Sigmoid colon (tissue), 7 donors: Measurements from ENCODE around the gene CBL. TPM values are rescaled to one million over a fixed set of nuclear protein-coding genes. Genes with fewer than 3 reads are reported as not detected.

Experiments
- DNase-seq: peaks from one replicate; pipeline ENCODE4 v3.0.0-alpha.2; 2019
- H3K27ac ChIP-seq, 4 donors: fragments of 200-600 bp; sonication (generic); one replicate each; pipeline ENCODE4 v1.5.1; 2016 to 2019; ENCODE audit warnings: mild to moderate bottlenecking in 1 of 4
- H3K27me3 ChIP-seq, 3 donors: fragments of 200-600 bp; sonication (generic); one replicate each; pipeline ENCODE4 v1.5.1; 2019; ENCODE audit warnings: mild to moderate bottlenecking in 1 of 3
- H3K36me3 ChIP-seq, 4 donors: fragments of 200-600 bp; sonication (generic); one replicate each; pipeline ENCODE4 v1.5.1; 2016 to 2019
- H3K4me1 ChIP-seq, 4 donors: fragments of 200-600 bp; sonication (generic); one replicate each; pipeline ENCODE4 v1.5.1; 2017 to 2019
- H3K4me3 ChIP-seq, 4 donors: fragments of 200-600 bp; sonication (generic); one replicate each; pipeline ENCODE4 v1.5.1; 2017 to 2019; ENCODE audit warnings: mild to moderate bottlenecking in 2 of 4, moderate library complexity in 1 of 4
- H3K9me3 ChIP-seq, 4 donors: fragments of 200-600 bp in 3 of 4; sonication (generic) in 3 of 4; one replicate each; pipeline versions ENCODE4 v1.5.1 to v1.6.1; 2013 to 2019
- EP300 ChIP-seq, 4 donors: sonication (generic); formaldehyde crosslinking; IDR thresholded peaks; one replicate each; pipeline ENCODE4 v1.6.1; 2017; ENCODE audit warnings: antibody characterized with exemption in 4 of 4
- POLR2A ChIP-seq, 2 donors: fragments of 450-650 bp; IDR thresholded peaks; one replicate each; pipeline ENCODE4 v1.6.1; 2016; ENCODE audit warnings: antibody characterized with exemption in 2 of 2, mild to moderate bottlenecking in 2 of 2, moderate library complexity in 2 of 2
- POLR2AphosphoS5 ChIP-seq, 4 donors: sonication (generic); formaldehyde crosslinking; IDR thresholded peaks; one replicate each; pipeline ENCODE4 v1.6.1; 2017; ENCODE audit warnings: antibody characterized with exemption in 4 of 4
- WGBS, 2 donors: extraction: QIAGEN DNeasy Blood & Tissue Kit; methylation state at CpG; one replicate each; pipeline ENCODE4 v1.1.7; 2013; 5-methylcytosine and 5-hydroxymethylcytosine counted together
- intact Hi-C: fragments of 100-400 bp; cut with DNase I; formaldehyde crosslinking; loops from one replicate; pipeline ENCODE4 v1.15.1; 2023
- polyA plus RNA-seq, 3 donors: library from polyadenylated mRNA; stranded (reverse); fragments of 200-250 nt; gene quantifications; one replicate each; pipeline ENCODE4 v1.2.3, GENCODE V29; 2013
- total RNA-seq, 4 donors: library from RNA; depleted of rRNA; stranded (reverse); fragments of >200 nt; gene quantifications; one replicate each; pipeline ENCODE4 v1.1.0, GENCODE V29; 2016
- TF ChIP-seq, protein P1 (sequence below), 4 experiments: fragments of 450-650 bp in 3 of 4; fragments of 200-600 bp in 1 of 4; IDR thresholded peaks; one replicate each; pipeline ENCODE4 v1.5.1; 2016 to 2019; ENCODE audit warnings: antibody characterized with exemption in 4 of 4, mild to moderate bottlenecking in 3 of 4, moderate library complexity in 2 of 4
- donor health status: healthy with polysubstance abuse.
- donor health status: Bipolar disorder and iron deficiency.
- donor health status: healthy.

The CBL gene
- total and polyA plus RNA-seq, 7 donors = 1.8 to 17.7 (median 11.8) TPM

DNA sequence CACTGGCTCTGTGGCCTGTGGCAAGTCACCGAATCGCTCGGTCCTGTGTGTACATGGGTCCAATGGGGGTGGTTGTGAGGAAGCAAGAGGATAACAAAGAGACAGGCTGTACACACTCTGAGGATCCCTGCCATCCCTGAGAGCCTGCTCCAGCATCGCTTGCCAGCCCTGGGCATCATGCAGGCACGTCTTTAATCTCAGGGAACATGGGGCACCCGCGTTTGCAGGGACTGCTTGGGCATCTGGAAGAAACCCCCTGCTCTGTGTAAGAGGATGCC is 135.8 kb downstream of the CBL start:
- intact Hi-C loops = loop anchor here (5.0 kb wide), 1 partner anchor 40 kb away; the partner anchor contains the start of gene USP2
- Histone ChIP-seq H3K4me1 (peaks cover 0 to 47% (median 43%) of the 10 kb centered on the region in 4 donors), H3K36me3 (no peaks in the 10 kb centered on the region), H3K9me3 (no peaks in the 10 kb centered on the region), H3K4me3 (no peak overlapping the region), H3K27ac (no peak overlapping the region), H3K27me3 (peaks cover 0 to 19% (median 12%) of the 10 kb centered on the region in 3 donors)
- TF ChIP-seq EP300 (IDR thresholded peaks at IDR 0.05) (no peak), POLR2AphosphoS5 (IDR thresholded peaks at IDR 0.05) (no peak), POLR2A (IDR thresholded peaks at IDR 0.05) (no peak)
- TF ChIP-seq, protein P1, sequence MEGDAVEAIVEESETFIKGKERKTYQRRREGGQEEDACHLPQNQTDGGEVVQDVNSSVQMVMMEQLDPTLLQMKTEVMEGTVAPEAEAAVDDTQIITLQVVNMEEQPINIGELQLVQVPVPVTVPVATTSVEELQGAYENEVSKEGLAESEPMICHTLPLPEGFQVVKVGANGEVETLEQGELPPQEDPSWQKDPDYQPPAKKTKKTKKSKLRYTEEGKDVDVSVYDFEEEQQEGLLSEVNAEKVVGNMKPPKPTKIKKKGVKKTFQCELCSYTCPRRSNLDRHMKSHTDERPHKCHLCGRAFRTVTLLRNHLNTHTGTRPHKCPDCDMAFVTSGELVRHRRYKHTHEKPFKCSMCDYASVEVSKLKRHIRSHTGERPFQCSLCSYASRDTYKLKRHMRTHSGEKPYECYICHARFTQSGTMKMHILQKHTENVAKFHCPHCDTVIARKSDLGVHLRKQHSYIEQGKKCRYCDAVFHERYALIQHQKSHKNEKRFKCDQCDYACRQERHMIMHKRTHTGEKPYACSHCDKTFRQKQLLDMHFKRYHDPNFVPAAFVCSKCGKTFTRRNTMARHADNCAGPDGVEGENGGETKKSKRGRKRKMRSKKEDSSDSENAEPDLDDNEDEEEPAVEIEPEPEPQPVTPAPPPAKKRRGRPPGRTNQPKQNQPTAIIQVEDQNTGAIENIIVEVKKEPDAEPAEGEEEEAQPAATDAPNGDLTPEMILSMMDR (IDR thresholded peaks at IDR 0.05) = no peak
- WGBS, 2 donors = 63 to 83% methylated on average over 7 of the region's 7 CpGs
- no peak for DNase-seq

DNA sequence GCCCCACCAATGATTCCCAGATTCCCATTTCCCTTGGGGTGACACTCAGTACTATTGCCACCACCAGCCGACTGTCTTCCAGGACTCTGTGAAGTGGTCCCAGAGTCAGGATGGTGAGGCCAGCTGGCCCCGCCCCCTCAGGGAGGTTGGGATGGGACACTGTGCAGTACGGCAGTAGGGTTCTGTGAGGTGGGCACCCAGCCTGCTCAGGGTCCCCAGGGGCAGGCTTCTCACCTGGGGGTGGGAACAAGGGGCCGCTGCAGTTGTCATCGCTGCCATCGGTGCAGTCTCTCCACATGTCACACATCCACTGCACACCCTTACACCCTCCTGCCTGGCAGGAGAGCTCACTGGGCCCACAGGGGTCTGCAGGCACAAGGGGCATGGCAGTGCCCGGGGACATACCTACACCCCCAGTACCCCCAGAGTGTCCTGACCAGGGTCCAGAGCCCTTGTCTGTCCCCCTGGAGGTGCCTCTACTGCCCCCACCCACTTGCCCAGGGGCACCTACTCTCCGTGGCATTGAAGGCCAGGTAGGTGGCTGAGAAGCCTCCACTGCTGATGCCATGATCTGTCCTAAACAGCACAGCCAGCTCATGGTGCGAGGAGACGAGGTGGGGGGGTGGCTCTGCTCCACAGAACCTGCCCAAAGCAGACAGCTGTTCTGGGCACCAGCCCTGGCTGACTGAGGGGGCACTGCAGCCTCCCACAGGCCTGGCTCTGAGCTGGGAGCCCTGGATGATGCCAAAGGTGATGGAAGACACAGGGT is 136.4 kb downstream of the CBL start:
- DNase-seq = no peak
- Histone ChIP-seq H3K4me3 (no peak overlapping the region), H3K27ac (no peak overlapping the region), H3K9me3 (no peaks in the 10 kb centered on the region), H3K36me3 (no peaks in the 10 kb centered on the region), H3K27me3 (peaks cover 0 to 19% (median 12%) of the 10 kb centered on the region in 3 donors), H3K4me1 (peaks cover 0 to 44% (median 40%) of the 10 kb centered on the region in 4 donors)
- intact Hi-C loops = loop anchor here (5.0 kb wide), 1 partner anchor 40 kb away; the partner anchor contains the start of gene USP2
- 80 to 88% methylated on average over 10 of the region's 10 CpGs for WGBS, 2 donors
- TF ChIP-seq, protein P1 (IDR thresholded peaks at IDR 0.05) = no peak
- no peak for TF ChIP-seq POLR2AphosphoS5 (IDR thresholded peaks at IDR 0.05)
- TF ChIP-seq EP300 (IDR thresholded peaks at IDR 0.05) = no peak
- no peak for TF ChIP-seq POLR2A (IDR thresholded peaks at IDR 0.05)

DNA sequence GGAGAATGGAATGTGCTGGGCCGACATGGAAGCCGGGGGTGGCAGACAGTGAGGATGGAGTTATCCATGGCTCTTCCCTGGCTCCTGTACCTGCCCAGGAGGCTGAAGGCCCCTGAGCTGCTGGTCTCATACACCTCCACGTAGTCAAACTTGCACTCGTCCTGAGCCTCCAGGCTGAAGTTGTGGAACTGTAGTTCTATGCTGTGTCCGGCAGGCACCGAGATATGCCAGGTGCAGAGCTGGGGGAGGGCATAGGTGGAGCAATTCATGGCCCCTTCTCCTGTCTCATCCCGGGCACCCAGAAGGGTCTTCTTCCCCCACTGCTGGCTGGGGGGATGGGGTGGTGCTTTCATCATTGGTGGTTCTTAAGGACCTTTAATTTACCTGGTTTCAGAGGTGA is 137.6 kb downstream of the CBL start:
- H3K27me3 ChIP-seq = peaks cover 0 to 19% (median 12%) of the 10 kb centered on the region in 3 donors
- WGBS, 2 donors = 86 to 90% methylated on average over 7 of the region's 7 CpGs
- no peak for DNase-seq
- no peak overlapping the region for H3K27ac ChIP-seq
- H3K4me3 ChIP-seq = no peak overlapping the region
- H3K4me1 ChIP-seq = peaks cover 0 to 34% (median 28%) of the 10 kb centered on the region in 4 donors
- intact Hi-C loops = loop anchor here (5.0 kb wide), 1 partner anchor 39 kb away; the partner anchor contains the start of gene USP2
- H3K9me3 ChIP-seq = no peaks in the 10 kb centered on the region
- H3K36me3 ChIP-seq = no peaks in the 10 kb centered on the region
- TF ChIP-seq POLR2AphosphoS5 (IDR thresholded peaks at IDR 0.05) = no peak
- no peak for TF ChIP-seq POLR2A (IDR thresholded peaks at IDR 0.05)
- TF ChIP-seq, protein P1 (IDR thresholded peaks at IDR 0.05) = no peak
- no peak for TF ChIP-seq EP300 (IDR thresholded peaks at IDR 0.05)

DNA sequence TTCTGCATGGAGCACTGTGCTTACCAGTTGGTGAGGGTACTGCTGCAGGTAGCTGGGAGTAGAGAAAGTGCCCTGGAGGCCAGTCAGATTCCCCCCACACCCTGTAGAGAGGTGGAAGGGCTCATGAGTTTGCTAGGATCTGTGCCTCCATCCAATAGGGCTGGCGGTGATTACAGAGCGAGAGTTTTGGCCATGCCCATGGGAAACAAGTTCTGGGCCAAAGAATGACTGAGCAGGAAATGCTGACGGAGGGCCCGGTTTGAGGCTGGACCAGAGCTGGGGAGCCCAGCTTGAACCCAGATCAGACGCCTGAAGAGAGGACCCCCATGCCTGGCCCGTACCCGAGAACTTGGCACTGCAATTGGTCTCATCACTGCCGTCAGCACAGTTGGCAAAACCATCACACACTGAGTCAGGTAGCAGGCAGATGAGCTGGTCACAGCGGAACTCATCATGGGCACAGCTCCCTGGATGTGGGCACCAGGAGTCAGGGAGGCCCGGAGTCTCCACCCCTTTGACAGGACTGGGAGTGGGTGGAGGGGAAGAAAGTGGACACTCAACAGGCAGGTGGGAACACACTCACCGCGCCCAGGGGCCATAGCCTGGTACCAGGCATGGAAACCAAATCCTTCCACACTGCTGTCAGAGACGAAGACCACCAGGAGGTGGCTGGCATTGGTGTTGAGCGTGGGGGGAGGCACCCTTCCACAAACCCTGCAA is 138.3 kb downstream of the CBL start:
- Histone ChIP-seq H3K4me3 (no peak overlapping the region), H3K4me1 (peaks cover 0 to 27% (median 21%) of the 10 kb centered on the region in 4 donors), H3K9me3 (no peaks in the 10 kb centered on the region), H3K27me3 (peaks cover 0 to 17% (median 12%) of the 10 kb centered on the region in 3 donors), H3K27ac (no peak overlapping the region), H3K36me3 (no peaks in the 10 kb centered on the region)
- DNase-seq = no peak
- WGBS, 2 donors = 85 to 90% methylated on average over 14 of the region's 14 CpGs
- intact Hi-C loops = loop anchor here (5.0 kb wide), 1 partner anchor 38 kb away; the partner anchor contains the start of gene USP2
- TF ChIP-seq, protein P1 (IDR thresholded peaks at IDR 0.05) = no peak
- TF ChIP-seq POLR2A (IDR thresholded peaks at IDR 0.05) (no peak), POLR2AphosphoS5 (IDR thresholded peaks at IDR 0.05) (no peak), EP300 (IDR thresholded peaks at IDR 0.05) (no peak)
